Osteoblast (primary cell): ENCODE results near the gene CHD2. TPM values are rescaled to one million over a fixed set of nuclear protein-coding genes. Genes with fewer than 3 reads are reported as not detected.

Experiments
- DNase-seq: peaks from one replicate; pipeline ENCODE4 v3.0.0; 2011; ENCODE audit warnings: low spot score, mixed read lengths; ENCODE audit not compliant: insufficient read length; ENCODE audit errors: missing footprints
- H2AFZ ChIP-seq: 2 replicates; pipeline ENCODE4 v1.6.0; 2011; ENCODE audit warnings: mild to moderate bottlenecking, low read length
- H3K27ac ChIP-seq: 2 replicates; pipeline ENCODE4 v1.5.1; 2011; ENCODE audit warnings: mild to moderate bottlenecking, low read depth, low read length, moderate library complexity
- H3K27me3 ChIP-seq: 2 replicates; pipeline ENCODE4 v1.6.0; 2012; ENCODE audit warnings: mild to moderate bottlenecking, control low read depth, inconsistent platforms, low read length, moderate library complexity; ENCODE audit not compliant: insufficient read depth
- H3K36me3 ChIP-seq: 2 replicates; pipeline ENCODE4 v1.5.1; 2011; ENCODE audit warnings: mild to moderate bottlenecking, low read length, control low read depth, moderate library complexity; ENCODE audit not compliant: insufficient read depth
- H3K4me1 ChIP-seq: 2 replicates; pipeline ENCODE4 v1.5.1; 2011; ENCODE audit warnings: mild to moderate bottlenecking, low read length, control low read depth, moderate library complexity; ENCODE audit not compliant: insufficient read depth
- H3K4me2 ChIP-seq: 2 replicates; pipeline ENCODE4 v1.6.0; 2011; ENCODE audit warnings: mild to moderate bottlenecking, low read length; ENCODE audit not compliant: insufficient read depth
- H3K4me3 ChIP-seq: fragments of 200-600 bp; sonication (generic); 3 replicates; pipeline ENCODE4 v1.5.1; 2012; ENCODE audit warnings: mild to moderate bottlenecking, low read length, inconsistent platforms; ENCODE audit not compliant: insufficient read depth
- H3K79me2 ChIP-seq: 2 replicates; pipeline ENCODE4 v1.6.0; 2012; ENCODE audit warnings: mild to moderate bottlenecking, low read length, control low read depth, inconsistent platforms; ENCODE audit not compliant: insufficient read depth
- H3K9me3 ChIP-seq: 2 replicates; pipeline ENCODE4 v1.5.1; 2011; ENCODE audit warnings: low read depth, low read length, control low read depth
- H4K20me1 ChIP-seq: 2 replicates; pipeline ENCODE4 v1.6.0; 2012; ENCODE audit warnings: mild to moderate bottlenecking, low read length, control low read depth; ENCODE audit not compliant: insufficient read depth
- CTCF ChIP-seq: IDR thresholded peaks from 2 replicates; pipeline ENCODE4 v1.5.1; 2011; ENCODE audit warnings: mild to moderate bottlenecking, low read depth, low read length, moderate library complexity; ENCODE audit errors: extremely low read depth
- total RNA-seq: library from RNA; depleted of rRNA; stranded (reverse); fragments of >200 nt; gene quantifications from 2 replicates; pipeline ENCODE4 v1.2.3, GENCODE V29; 2012

CHD2 gene
- total RNA-seq, 1 donor: 98.8 TPM

- Histone ChIP-seq H4K20me1 (peaks cover 18% of the 10 kb centered on the region), H3K79me2 (peaks cover 99% of the 10 kb centered on the region), H3K4me1 (peaks cover 23% of the 10 kb centered on the region), H3K9me3 (no peaks in the 10 kb centered on the region), H3K4me3 (no peak overlapping the region), H3K4me2 (no peak overlapping the region), H3K27ac (no peak overlapping the region), H3K36me3 (peaks cover 78% of the 10 kb centered on the region), H3K27me3 (no peaks in the 10 kb centered on the region), H2AFZ (no peak overlapping the region)
- no peak for DNase-seq
- no peak for TF ChIP-seq CTCF
These were observed 10.6 kb upstream of the CHD2 start for GRCh38 chr15:92889390-92890107.

- no peak for DNase-seq
- no peak overlapping the region for H3K4me3 ChIP-seq
- H3K4me2 ChIP-seq: no peak overlapping the region
- no peaks in the 10 kb centered on the region for H3K27me3 ChIP-seq
- peaks cover 15% of the 10 kb centered on the region for H3K4me1 ChIP-seq
- H3K79me2 ChIP-seq: peaks cover 99% of the 10 kb centered on the region
- TF ChIP-seq CTCF: no peak
- peaks cover 79% of the 10 kb centered on the region for H3K36me3 ChIP-seq
- no peak overlapping the region for H3K27ac ChIP-seq
- H4K20me1 ChIP-seq: peaks cover 11% of the 10 kb centered on the region
- H3K9me3 ChIP-seq: no peaks in the 10 kb centered on the region
- H2AFZ ChIP-seq: no peak overlapping the region
These were observed 8.5 kb upstream of the CHD2 start for GRCh38 chr15:92891533-92892200.

GRCh38 chr15:92892201-92892555, 7.9 kb upstream of the CHD2 start:
- H3K4me1 ChIP-seq: peaks cover 12% of the 10 kb centered on the region
- H4K20me1 ChIP-seq: peaks cover 11% of the 10 kb centered on the region
- H3K27ac ChIP-seq: no peak overlapping the region
- no peak overlapping the region for H2AFZ ChIP-seq
- no peak for DNase-seq
- H3K36me3 ChIP-seq: peaks cover 75% of the 10 kb centered on the region
- no peaks in the 10 kb centered on the region for H3K27me3 ChIP-seq
- no peak overlapping the region for H3K4me3 ChIP-seq
- TF ChIP-seq CTCF: no peak
- peaks cover 99% of the 10 kb centered on the region for H3K79me2 ChIP-seq
- H3K4me2 ChIP-seq: no peak overlapping the region
- H3K9me3 ChIP-seq: no peaks in the 10 kb centered on the region

- Histone ChIP-seq H3K4me3 (no peak overlapping the region), H2AFZ (no peak overlapping the region), H3K27ac (no peak overlapping the region), H3K4me1 (peaks cover 1% of the 10 kb centered on the region), H3K9me3 (no peaks in the 10 kb centered on the region), H3K4me2 (no peak overlapping the region), H3K36me3 (peaks cover 79% of the 10 kb centered on the region), H4K20me1 (peaks cover 11% of the 10 kb centered on the region), H3K79me2 (peaks cover 99% of the 10 kb centered on the region), H3K27me3 (no peaks in the 10 kb centered on the region)
- no peak for TF ChIP-seq CTCF
- no peak for DNase-seq
These were observed 6.9 kb upstream of the CHD2 start for GRCh38 chr15:92893200-92893599.
